T-helper 2 cell treated with Interferon-gamma antibody and Interleukin-4, amounts not matched to agents 5 μg/mL and 100 μg/mL, for 36 hours (primary cell): ENCODE data around the gene FGFR2.

ENCODE experiments used
- DNase-seq: peaks from one replicate; pipeline ENCODE4 v3.0.0; 2021; ENCODE audit warnings: low spot score
- H3K27ac Mint-ChIP-seq: one replicate; pipeline ENCODE4 v1.8.0; 2021; ENCODE audit warnings: mild to moderate bottlenecking, mixed read lengths
- H3K27me3 Mint-ChIP-seq: one replicate; pipeline ENCODE4 v1.8.0; 2021; ENCODE audit warnings: low read depth, mixed read lengths
- H3K36me3 Mint-ChIP-seq: one replicate; pipeline ENCODE4 v1.8.0; 2021; ENCODE audit warnings: low read depth, mixed read lengths
- H3K4me1 Mint-ChIP-seq: one replicate; pipeline ENCODE4 v1.8.0; 2021; ENCODE audit warnings: low read depth, mixed read lengths
- H3K4me3 Mint-ChIP-seq: one replicate; pipeline ENCODE4 v1.8.0; 2022; ENCODE audit warnings: mild to moderate bottlenecking, moderate library complexity, mixed read lengths
- H3K9me3 Mint-ChIP-seq: one replicate; pipeline ENCODE4 v1.8.0; 2021; ENCODE audit warnings: mixed read lengths

The FGFR2 gene

GRCh38 chr10:121469797-121470606 lies 128.2 kb downstream of the FGFR2 start:
- no peak for DNase-seq
- Mint-ChIP-seq H3K27ac (no peak overlapping the region), H3K4me3 (no peak overlapping the region), H3K9me3 (no peaks in the 10 kb centered on the region), H3K36me3 (no peaks in the 10 kb centered on the region), H3K27me3 (no peaks in the 10 kb centered on the region), H3K4me1 (no peaks in the 10 kb centered on the region)

DNA sequence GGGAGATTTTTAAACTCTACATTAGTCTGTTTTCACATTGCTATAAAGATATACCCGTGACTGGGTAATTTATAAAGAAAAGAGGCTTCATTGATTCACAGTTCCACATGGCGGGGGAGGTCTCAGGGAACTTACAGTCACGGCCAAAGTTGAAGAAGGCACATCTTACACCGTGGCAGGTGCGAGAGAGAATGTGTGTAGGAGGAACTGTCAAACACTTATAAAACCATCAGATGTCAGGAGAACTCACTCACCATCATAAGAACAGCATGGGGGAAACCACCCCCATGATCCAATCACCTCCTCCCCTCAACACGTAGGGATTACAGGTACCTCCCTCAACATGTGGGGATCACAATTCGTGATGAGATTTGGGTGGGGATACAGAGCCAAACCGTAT lies 129.5 kb downstream of the FGFR2 start:
- H3K27ac Mint-ChIP-seq: no peak overlapping the region
- DNase-seq: no peak
- H3K36me3 Mint-ChIP-seq: no peaks in the 10 kb centered on the region
- H3K27me3 Mint-ChIP-seq: no peaks in the 10 kb centered on the region
- no peaks in the 10 kb centered on the region for H3K9me3 Mint-ChIP-seq
- H3K4me1 Mint-ChIP-seq: no peaks in the 10 kb centered on the region
- no peak overlapping the region for H3K4me3 Mint-ChIP-seq

- Mint-ChIP-seq H3K4me1 (no peaks in the 10 kb centered on the region), H3K9me3 (no peaks in the 10 kb centered on the region), H3K27me3 (no peaks in the 10 kb centered on the region), H3K27ac (no peak overlapping the region), H3K4me3 (no peak overlapping the region), H3K36me3 (no peaks in the 10 kb centered on the region)
- DNase-seq: no peak
Measured at GRCh38 chr10:121466424-121466823, 131.8 kb downstream of the FGFR2 start.

DNA sequence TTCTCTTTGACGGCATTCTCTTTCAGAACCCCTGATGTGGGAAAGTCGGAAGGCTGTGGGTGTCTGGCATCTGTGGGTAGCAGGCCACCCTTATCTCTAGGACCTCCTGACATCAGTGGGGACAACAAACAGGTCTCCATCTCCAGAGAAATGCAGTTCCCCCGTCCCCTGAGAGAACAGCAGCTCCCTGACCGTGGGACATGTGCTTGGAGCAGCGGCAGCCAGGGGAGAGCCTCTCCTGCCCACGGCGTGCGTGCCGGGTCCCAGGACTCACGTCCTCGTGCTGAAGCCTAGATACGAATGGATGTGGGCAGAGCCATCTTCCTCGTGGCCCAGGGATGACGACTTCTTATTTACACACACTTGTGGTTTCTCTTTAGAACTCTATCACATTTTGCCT lies 133.0 kb downstream of the FGFR2 start:
- no peak overlapping the region for H3K4me3 Mint-ChIP-seq
- no peak for DNase-seq
- H3K4me1 Mint-ChIP-seq: no peaks in the 10 kb centered on the region
- no peaks in the 10 kb centered on the region for H3K9me3 Mint-ChIP-seq
- H3K36me3 Mint-ChIP-seq: no peaks in the 10 kb centered on the region
- no peaks in the 10 kb centered on the region for H3K27me3 Mint-ChIP-seq
- H3K27ac Mint-ChIP-seq: no peak overlapping the region

- Mint-ChIP-seq H3K4me3 (no peak overlapping the region), H3K36me3 (no peaks in the 10 kb centered on the region), H3K27ac (no peak overlapping the region), H3K4me1 (no peaks in the 10 kb centered on the region), H3K9me3 (no peaks in the 10 kb centered on the region), H3K27me3 (no peaks in the 10 kb centered on the region)
- no peak for DNase-seq
Measured at GRCh38 chr10:121464517-121464916, 133.7 kb downstream of the FGFR2 start.

DNA sequence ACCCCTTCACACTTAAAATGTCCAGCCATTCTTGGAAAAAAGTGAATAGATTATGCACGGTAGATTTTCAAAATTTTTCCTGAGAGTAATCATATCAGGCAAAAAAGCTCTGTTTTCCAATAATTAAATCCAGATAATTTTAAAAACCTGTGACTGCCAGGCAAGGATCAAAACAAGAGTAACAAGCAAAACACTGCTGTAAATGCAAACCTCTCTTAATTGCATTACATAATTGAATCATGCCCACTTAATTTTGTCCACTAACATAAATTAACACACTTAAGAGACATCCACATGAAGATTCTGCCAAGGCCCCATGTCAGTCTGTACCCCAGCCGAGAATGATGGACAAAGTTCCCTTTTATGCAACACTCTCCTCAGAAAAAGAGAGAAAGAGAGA lies 135.3 kb downstream of the FGFR2 start:
- Mint-ChIP-seq H3K9me3 (peaks cover 3% of the 10 kb centered on the region), H3K36me3 (no peaks in the 10 kb centered on the region), H3K4me1 (no peaks in the 10 kb centered on the region), H3K27me3 (no peaks in the 10 kb centered on the region), H3K4me3 (no peak overlapping the region), H3K27ac (no peak overlapping the region)
- DNase-seq: no peak

DNA sequence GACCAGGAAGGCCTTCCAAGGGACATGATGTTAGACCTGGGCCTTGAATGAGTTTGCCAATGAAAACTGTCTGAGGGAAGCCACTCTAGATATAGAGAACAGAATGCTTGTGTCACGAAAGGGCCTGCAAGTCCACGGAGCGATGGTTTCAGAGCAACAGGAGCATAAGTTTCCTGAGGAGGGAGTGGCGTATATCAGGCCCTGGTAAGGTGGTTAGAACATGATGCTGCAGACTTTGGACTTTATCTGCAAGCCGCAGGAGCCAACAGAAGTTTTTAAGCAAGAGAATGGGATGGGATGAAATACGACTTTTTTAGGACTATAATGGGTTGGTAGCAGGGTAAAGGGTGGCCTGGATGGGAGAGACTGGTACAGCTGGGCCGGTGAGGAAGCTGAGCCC lies 136.0 kb downstream of the FGFR2 start:
- H3K27ac Mint-ChIP-seq: no peak overlapping the region
- H3K4me3 Mint-ChIP-seq: no peak overlapping the region
- peaks cover 3% of the 10 kb centered on the region for H3K9me3 Mint-ChIP-seq
- no peak for DNase-seq
- no peaks in the 10 kb centered on the region for H3K4me1 Mint-ChIP-seq
- H3K36me3 Mint-ChIP-seq: no peaks in the 10 kb centered on the region
- H3K27me3 Mint-ChIP-seq: no peaks in the 10 kb centered on the region

DNA sequence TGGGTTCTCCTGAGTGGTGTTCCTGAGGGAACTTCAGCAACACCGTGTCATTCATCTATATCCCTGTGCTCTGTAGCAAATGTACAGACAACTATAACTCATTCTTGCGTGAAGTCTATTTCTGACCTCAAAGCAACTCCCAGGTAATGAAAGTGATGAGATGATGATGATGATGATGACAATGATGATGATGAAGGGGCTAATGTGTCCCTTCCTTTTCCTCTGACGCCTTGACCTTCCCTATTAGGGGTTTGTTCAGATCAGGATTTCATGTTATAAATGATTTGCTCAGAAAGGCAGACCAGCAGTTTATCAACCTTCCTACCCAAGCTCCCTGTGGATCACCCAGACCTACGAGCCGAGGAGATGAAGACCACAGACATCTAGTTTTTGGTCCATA lies 136.9 kb downstream of the FGFR2 start:
- Mint-ChIP-seq H3K27ac (no peak overlapping the region), H3K27me3 (no peaks in the 10 kb centered on the region), H3K4me3 (no peak overlapping the region), H3K4me1 (no peaks in the 10 kb centered on the region), H3K9me3 (peaks cover 3% of the 10 kb centered on the region), H3K36me3 (no peaks in the 10 kb centered on the region)
- DNase-seq: no peak

DNA sequence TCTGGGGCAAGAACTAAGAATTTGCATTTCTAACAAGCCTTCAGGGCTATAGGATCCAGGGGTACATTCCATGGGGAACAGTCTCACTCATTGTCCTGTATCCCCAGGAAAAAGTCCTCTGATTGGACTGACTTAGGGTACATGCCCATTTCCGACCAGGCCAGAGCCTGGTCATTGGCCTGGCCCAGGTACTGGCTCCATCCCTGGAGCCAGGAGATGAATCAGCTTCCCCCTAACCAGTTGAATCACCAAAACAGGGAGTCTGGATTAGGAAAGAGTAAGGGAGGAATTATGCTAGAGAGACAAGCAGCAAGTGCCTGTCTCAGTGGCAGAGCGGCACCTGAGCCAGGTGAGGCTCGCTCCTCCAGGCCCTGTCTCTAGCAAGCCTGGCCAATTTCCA lies 137.5 kb downstream of the FGFR2 start:
- no peaks in the 10 kb centered on the region for H3K27me3 Mint-ChIP-seq
- H3K4me1 Mint-ChIP-seq: no peaks in the 10 kb centered on the region
- H3K36me3 Mint-ChIP-seq: no peaks in the 10 kb centered on the region

GRCh38 chr10:121459622-121460453 lies 138.4 kb downstream of the FGFR2 start:
- DNase-seq: no peak
- H3K4me3 Mint-ChIP-seq: no peak overlapping the region
- H3K36me3 Mint-ChIP-seq: no peaks in the 10 kb centered on the region

More for the DNA sequence above, 137.5 kb downstream of the FGFR2 start:
- H3K27ac Mint-ChIP-seq: no peak overlapping the region
- DNase-seq: no peak
- no peak overlapping the region for H3K4me3 Mint-ChIP-seq
- H3K9me3 Mint-ChIP-seq: peaks cover 3% of the 10 kb centered on the region

GRCh38 chr10:121459279-121459621 lies 139.0 kb downstream of the FGFR2 start:
- Mint-ChIP-seq H3K9me3 (peaks cover 3% of the 10 kb centered on the region), H3K4me3 (no peak overlapping the region), H3K27me3 (no peaks in the 10 kb centered on the region), H3K27ac (no peak overlapping the region), H3K4me1 (no peaks in the 10 kb centered on the region), H3K36me3 (no peaks in the 10 kb centered on the region)
- DNase-seq: no peak

More at GRCh38 chr10:121459622-121460453, 138.4 kb downstream of the FGFR2 start:
- Mint-ChIP-seq H3K9me3 (peaks cover 3% of the 10 kb centered on the region), H3K4me1 (no peaks in the 10 kb centered on the region), H3K27me3 (no peaks in the 10 kb centered on the region), H3K27ac (no peak overlapping the region)

DNA sequence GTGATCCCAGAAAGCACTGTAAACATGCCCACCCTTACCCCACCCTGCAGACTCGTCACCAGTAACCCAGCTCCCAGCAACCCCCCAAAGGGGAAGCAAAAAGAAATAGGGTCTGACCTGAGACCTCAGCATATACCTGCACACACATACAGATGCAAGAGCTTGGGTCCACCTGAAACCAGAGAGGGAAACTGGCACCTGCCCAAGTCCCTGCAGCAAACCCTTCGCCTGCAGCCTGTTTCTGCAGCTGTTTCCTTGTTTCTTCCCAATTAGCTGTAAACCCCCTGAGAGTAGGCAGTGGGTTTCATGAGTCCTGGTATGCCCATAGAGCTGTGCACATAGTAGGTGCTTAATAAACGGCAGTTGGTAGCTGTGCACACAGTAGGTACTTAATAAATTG lies 140.5 kb downstream of the FGFR2 start:
- H3K4me1 Mint-ChIP-seq: no peaks in the 10 kb centered on the region
- H3K36me3 Mint-ChIP-seq: no peaks in the 10 kb centered on the region
- H3K9me3 Mint-ChIP-seq: peaks cover 3% of the 10 kb centered on the region
- DNase-seq: no peak
- no peaks in the 10 kb centered on the region for H3K27me3 Mint-ChIP-seq
- no peak overlapping the region for H3K27ac Mint-ChIP-seq
- no peak overlapping the region for H3K4me3 Mint-ChIP-seq

- Mint-ChIP-seq H3K9me3 (peaks cover 3% of the 10 kb centered on the region), H3K27ac (no peak overlapping the region), H3K4me1 (no peaks in the 10 kb centered on the region), H3K4me3 (no peak overlapping the region), H3K27me3 (no peaks in the 10 kb centered on the region), H3K36me3 (no peaks in the 10 kb centered on the region)
- no peak for DNase-seq
Measured at GRCh38 chr10:121455377-121455776, 142.9 kb downstream of the FGFR2 start.

GRCh38 chr10:121454781-121455180 lies 143.5 kb downstream of the FGFR2 start:
- no peak for DNase-seq
- Mint-ChIP-seq H3K27me3 (no peaks in the 10 kb centered on the region), H3K27ac (no peak overlapping the region), H3K36me3 (no peaks in the 10 kb centered on the region), H3K4me3 (no peak overlapping the region), H3K4me1 (no peaks in the 10 kb centered on the region), H3K9me3 (peaks cover 3% of the 10 kb centered on the region)
